OCI-LY3 (cell line): Measurements from ENCODE around the gene SLIT1.

ENCODE experiments used
- H2AFZ ChIP-seq: fragments of 200-600, 300-600 bp; shearing (Covaris generic); 2 replicates; pipeline ENCODE4 v1.6.0; 2014; ENCODE audit warnings: antibody characterized with exemption, low read depth, low read length
- H3K27ac ChIP-seq: fragments of 200-600, 300-600 bp; sonication (generic); 2 replicates; pipeline ENCODE4 v1.5.1; 2014; ENCODE audit warnings: mild to moderate bottlenecking, low read length, moderate library complexity, mixed read lengths
- H3K27me3 ChIP-seq: fragments of 200-600, 300-600 bp; sonication (generic); 2 replicates; pipeline ENCODE4 v1.6.1; 2014; ENCODE audit warnings: low read depth, low read length, mixed read lengths
- H3K36me3 ChIP-seq: fragments of 200-600, 300-600 bp; sonication (generic); replicated peaks from 2 replicates; pipeline ENCODE3; 2014; ENCODE audit warnings: low read depth, low read length, mixed read lengths
- H3K4me1 ChIP-seq: fragments of 300-600, 200-600 bp; sonication (generic); 2 replicates; pipeline ENCODE4 v1.6.1; 2014; ENCODE audit warnings: low read length, mixed read lengths
- H3K4me2 ChIP-seq: fragments of 200-600, 300-600 bp; sonication (generic); 2 replicates; pipeline ENCODE4 v1.6.1; 2014; ENCODE audit warnings: low read length, mixed read lengths
- H3K4me3 ChIP-seq: fragments of 300-600, 200-600 bp; sonication (generic); 2 replicates; pipeline ENCODE4 v1.5.1; 2014; ENCODE audit warnings: antibody characterized with exemption, mild to moderate bottlenecking, low read length, moderate library complexity
- H3K79me2 ChIP-seq: fragments of 300-600, 200-600 bp; shearing (Covaris generic); 2 replicates; pipeline ENCODE4 v1.6.1; 2014; ENCODE audit warnings: mild to moderate bottlenecking, low read length, mixed read lengths
- H3K9ac ChIP-seq: fragments of 300-600, 200-600 bp; shearing (Covaris generic); 2 replicates; pipeline ENCODE4 v1.6.0; 2014; ENCODE audit warnings: mild to moderate bottlenecking, low read length, moderate library complexity
- H3K9me3 ChIP-seq: fragments of 200-600, 300-600 bp; shearing (Covaris generic); 2 replicates; pipeline ENCODE4 v1.6.1; 2014; ENCODE audit warnings: low read length, mixed read lengths; ENCODE audit not compliant: insufficient read depth
- H4K20me1 ChIP-seq: fragments of 200-600, 300-600 bp; sonication (generic); 2 replicates; pipeline ENCODE4 v1.6.1; 2016; ENCODE audit warnings: low read length, mixed read lengths; ENCODE audit not compliant: insufficient read depth
- CTCF ChIP-seq: fragments of 200-600, 300-600 bp; sonication (generic); IDR thresholded peaks from 2 replicates; pipeline ENCODE4 v1.5.1; 2014; ENCODE audit warnings: antibody characterized with exemption, low read length, low read depth
- EZH2phosphoT487 ChIP-seq: fragments of 200-600 bp; shearing (Covaris generic); IDR thresholded peaks from 2 replicates; pipeline ENCODE4 v1.6.1; 2018; ENCODE audit warnings: antibody characterized with exemption, mixed run types, low read depth

Gene SLIT1

GRCh38 chr10:97154162-97154561, 31.6 kb downstream of the SLIT1 start:
- H3K4me2 ChIP-seq, result no peak overlapping the region
- no peaks in the 10 kb centered on the region for H3K9me3 ChIP-seq
- no peaks in the 10 kb centered on the region for H3K79me2 ChIP-seq
- H2AFZ ChIP-seq, result no peak overlapping the region
- no peaks in the 10 kb centered on the region for H3K36me3 ChIP-seq
- H3K27ac ChIP-seq, result no peak overlapping the region
- H3K27me3 ChIP-seq, result no peaks in the 10 kb centered on the region
- TF ChIP-seq CTCF (no peak), EZH2phosphoT487 (no peak)
- peaks cover 10% of the 10 kb centered on the region for H3K4me1 ChIP-seq
- H3K4me3 ChIP-seq, result no peak overlapping the region
- H3K9ac ChIP-seq, result no peak overlapping the region
- H4K20me1 ChIP-seq, result no peaks in the 10 kb centered on the region

- Histone ChIP-seq H3K79me2 (no peaks in the 10 kb centered on the region), H3K4me2 (no peak overlapping the region), H3K9me3 (no peaks in the 10 kb centered on the region), H3K4me3 (no peak overlapping the region), H3K4me1 (peaks cover 10% of the 10 kb centered on the region), H4K20me1 (no peaks in the 10 kb centered on the region), H3K27me3 (no peaks in the 10 kb centered on the region), H3K9ac (no peak overlapping the region), H3K27ac (no peak overlapping the region), H2AFZ (no peak overlapping the region), H3K36me3 (no peaks in the 10 kb centered on the region)
- TF ChIP-seq CTCF (no peak), EZH2phosphoT487 (no peak)
Measured at GRCh38 chr10:97153270-97153850, 32.4 kb downstream of the SLIT1 start.

GRCh38 chr10:97151307-97151914, 34.3 kb downstream of the SLIT1 start:
- no peaks in the 10 kb centered on the region for H3K9me3 ChIP-seq
- no peaks in the 10 kb centered on the region for H3K79me2 ChIP-seq
- H3K4me3 ChIP-seq, result no peak overlapping the region
- H2AFZ ChIP-seq, result no peak overlapping the region
- no peak for TF ChIP-seq EZH2phosphoT487
- no peak for TF ChIP-seq CTCF
- no peaks in the 10 kb centered on the region for H3K36me3 ChIP-seq
- no peaks in the 10 kb centered on the region for H3K4me1 ChIP-seq
- no peak overlapping the region for H3K4me2 ChIP-seq
- no peaks in the 10 kb centered on the region for H3K27me3 ChIP-seq
- H4K20me1 ChIP-seq, result no peaks in the 10 kb centered on the region
- no peak overlapping the region for H3K9ac ChIP-seq
- H3K27ac ChIP-seq, result no peak overlapping the region

GRCh38 chr10:97150616-97151015, 35.1 kb downstream of the SLIT1 start:
- Histone ChIP-seq H3K9me3 (no peaks in the 10 kb centered on the region), H4K20me1 (no peaks in the 10 kb centered on the region), H3K36me3 (no peaks in the 10 kb centered on the region), H2AFZ (no peak overlapping the region), H3K27me3 (no peaks in the 10 kb centered on the region), H3K4me1 (no peaks in the 10 kb centered on the region), H3K27ac (no peak overlapping the region), H3K79me2 (no peaks in the 10 kb centered on the region), H3K4me2 (no peak overlapping the region), H3K4me3 (no peak overlapping the region), H3K9ac (no peak overlapping the region)
- TF ChIP-seq CTCF (no peak), EZH2phosphoT487 (no peak)
